NCI-H187 treated with DMSO at 0.1 percent for 48 hours (cell line): ENCODE results near the gene TMEM223.
"Not testable (repeated sequence)": the region's sequence is repeated elsewhere in the genome, so short reads cannot be mapped to it uniquely, and the experiment has no call there.

Experiments used
- DNase-seq: peaks from one replicate; lab custom pipeline; 2025; lab: John Stamatoyannopoulos, UW

TMEM223 gene

GRCh38 chr11:62791501-62792201 lies at the start of gene TMEM223:
TSS of gene TMEM223 (minus strand) at chr11:62792006. CDS start at chr11:62791994, 12 bp downstream.
- no peak for DNase-seq

GRCh38 chr11:62840721-62841360 lies 49.0 kb upstream of the TMEM223 start:
- not testable (repeated sequence) for DNase-seq

- peak; percentile 57 for DNase-seq
These were observed 47.5 kb upstream of the TMEM223 start, which contains the start of gene WDR74 for GRCh38 chr11:62839050-62839945. TSS of gene WDR74 (minus strand) at chr11:62839590. CDS start at chr11:62839570, 20 bp downstream.

GRCh38 chr11:62835336-62835735 lies 43.5 kb upstream of the TMEM223 start:
- DNase-seq, result no peak

GRCh38 chr11:62832336-62833234 lies 40.8 kb upstream of the TMEM223 start, which contains the start of gene TEX54:
TSS of gene TEX54 (minus strand) at chr11:62832841.
- DNase-seq, result no peak

- peak; percentile 92 for DNase-seq
These were observed 39.9 kb upstream of the TMEM223 start, which contains the start of gene STX5 for GRCh38 chr11:62831520-62832335. TSS of gene STX5 (minus strand) at chr11:62832051. CDS start at chr11:62831243, 808 bp downstream.

- no peak for DNase-seq
These were observed 39.2 kb upstream of the TMEM223 start for GRCh38 chr11:62830904-62831519.

- DNase-seq, result not testable (repeated sequence)
These were observed 36.3 kb upstream of the TMEM223 start for GRCh38 chr11:62828130-62828529.

GRCh38 chr11:62823677-62824076 lies 31.9 kb upstream of the TMEM223 start:
- no peak for DNase-seq

GRCh38 chr11:62817129-62817528 lies 25.3 kb upstream of the TMEM223 start:
- DNase-seq, result no peak

GRCh38 chr11:62816557-62816956 lies 24.8 kb upstream of the TMEM223 start:
- no peak for DNase-seq

GRCh38 chr11:62811659-62812058 lies 19.9 kb upstream of the TMEM223 start:
- DNase-seq, result no peak

GRCh38 chr11:62810748-62811147 lies 18.9 kb upstream of the TMEM223 start:
- no peak for DNase-seq

GRCh38 chr11:62806611-62807121 lies 14.9 kb upstream of the TMEM223 start:
- DNase-seq, result no peak

- DNase-seq, result no peak
These were observed 14.2 kb upstream of the TMEM223 start for GRCh38 chr11:62805961-62806441.

- DNase-seq, result peak; percentile 46
These were observed 13.5 kb upstream of the TMEM223 start, which contains the start of gene NXF1 for GRCh38 chr11:62805076-62805892. TSS of gene NXF1 (minus strand) at chr11:62805440. CDS start at chr11:62805356, 84 bp downstream.

- no peak for DNase-seq
These were observed 12.7 kb upstream of the TMEM223 start for GRCh38 chr11:62804310-62805075.

- no peak for DNase-seq
These were observed 9.3 kb upstream of the TMEM223 start for GRCh38 chr11:62801071-62801470.
